RWPE2 (cell line): ENCODE measurements around the gene KRAS.

Experiments
- ATAC-seq: fragments of 200-7000 bp; cut with Tn5 transposase; 3 replicates; pipeline ENCODE4 v1.9.1; 2021; ENCODE audit warnings: low read depth
- DNase-seq: peaks from one replicate; pipeline ENCODE4 v3.0.0-alpha.2; 2020; ENCODE audit warnings: low spot score
- H3K27ac ChIP-seq: fragments of 450-650 bp; 2 replicates; pipeline ENCODE4 v1.5.1; 2017; ENCODE audit warnings: mild to moderate bottlenecking; ENCODE audit not compliant: poor library complexity, severe bottlenecking
- H3K27me3 ChIP-seq: fragments of 250-450 bp; sonication (Bioruptor Pico); 2 replicates; pipeline ENCODE4 v1.5.1; 2021; ENCODE audit warnings: mild to moderate bottlenecking, moderate library complexity; ENCODE audit not compliant: insufficient read depth, poor library complexity, severe bottlenecking
- H3K36me3 ChIP-seq: fragments of 250-450 bp; sonication (Bioruptor Pico); 2 replicates; pipeline ENCODE4 v1.5.1; 2020; ENCODE audit warnings: low read depth, mild to moderate bottlenecking, moderate library complexity
- H3K4me1 ChIP-seq: fragments of 250-450 bp; sonication (Bioruptor Pico); 2 replicates; pipeline ENCODE4 v1.5.1; 2021; ENCODE audit warnings: mild to moderate bottlenecking, moderate library complexity; ENCODE audit not compliant: insufficient read depth, poor library complexity, severe bottlenecking
- H3K4me3 ChIP-seq: fragments of 250-450 bp; sonication (Bioruptor Pico); 2 replicates; pipeline ENCODE4 v1.5.1; 2021; ENCODE audit warnings: mild to moderate bottlenecking, moderate library complexity; ENCODE audit not compliant: severe bottlenecking
- H3K9me3 ChIP-seq: fragments of 250-450 bp; sonication (Bioruptor Pico); 2 replicates; pipeline ENCODE4 v1.5.1; 2021; ENCODE audit warnings: mild to moderate bottlenecking, moderate library complexity; ENCODE audit not compliant: severe bottlenecking
- CTCF ChIP-seq: fragments of 450-650 bp; IDR thresholded peaks from one replicate; pipeline ENCODE4 v1.5.1; 2017; ENCODE audit warnings: mild to moderate bottlenecking, moderate library complexity; ENCODE audit not compliant: poor library complexity, severe bottlenecking

Gene KRAS

GRCh38 chr12:25200703-25201102, 50.0 kb downstream of the KRAS start:
- no peak for TF ChIP-seq CTCF

GRCh38 chr12:25197608-25198007, 53.1 kb downstream of the KRAS start:
- Histone ChIP-seq H3K36me3 (no peaks in the 10 kb centered on the region), H3K4me1 (no peaks in the 10 kb centered on the region), H3K27ac (no peak overlapping the region), H3K9me3 (no peaks in the 10 kb centered on the region), H3K4me3 (no peak overlapping the region), H3K27me3 (no peaks in the 10 kb centered on the region)
- ATAC-seq (no peak), DNase-seq (no peak)
- no peak for TF ChIP-seq CTCF

More at GRCh38 chr12:25200703-25201102, 50.0 kb downstream of the KRAS start:
- no peak overlapping the region for H3K4me3 ChIP-seq
- no peaks in the 10 kb centered on the region for H3K27me3 ChIP-seq
- H3K36me3 ChIP-seq: no peaks in the 10 kb centered on the region
- H3K27ac ChIP-seq: no peak overlapping the region
- ATAC-seq (no peak), DNase-seq (no peak)
- no peaks in the 10 kb centered on the region for H3K4me1 ChIP-seq
- no peaks in the 10 kb centered on the region for H3K9me3 ChIP-seq

GRCh38 chr12:25195056-25195971, 55.4 kb downstream of the KRAS start, which contains the start of the genes DNAI7 and ETFRF1:
Gene DNAI7 (minus strand): TSS chr12:25195160. CDS start chr12:25195078, 82 bp downstream.
Gene ETFRF1 (plus strand): TSS chr12:25195237. CDS start chr12:25203957, 8,720 bp downstream.
- peak; percentile 94 for ATAC-seq

GRCh38 chr12:25194722-25195055, 56.0 kb downstream of the KRAS start:
- ATAC-seq (peak; percentile 41; the same call in 2 of the 3 replicates), DNase-seq (no peak)
- Histone ChIP-seq H3K36me3 (no peaks in the 10 kb centered on the region), H3K9me3 (no peaks in the 10 kb centered on the region), H3K27me3 (no peaks in the 10 kb centered on the region), H3K4me3 (peak overlapping the region; percentile 52), H3K27ac (no peak overlapping the region), H3K4me1 (no peaks in the 10 kb centered on the region)
- TF ChIP-seq CTCF: no peak

More at GRCh38 chr12:25195056-25195971, 55.4 kb downstream of the KRAS start, which contains the start of the genes DNAI7 and ETFRF1:
- H3K36me3 ChIP-seq: no peaks in the 10 kb centered on the region
- peak; percentile 91 for DNase-seq
- H3K27me3 ChIP-seq: no peaks in the 10 kb centered on the region
- no peaks in the 10 kb centered on the region for H3K4me1 ChIP-seq
- H3K27ac ChIP-seq: no peak within 1 kb of the TSS
- H3K9me3 ChIP-seq: no peaks in the 10 kb centered on the region
- H3K4me3 ChIP-seq: peak within 1 kb of the TSS; percentile 52
- TF ChIP-seq CTCF: no peak

GRCh38 chr12:25194214-25194613, 56.5 kb downstream of the KRAS start:
- ATAC-seq: no peak
- TF ChIP-seq CTCF: no peak
- H3K27me3 ChIP-seq: no peaks in the 10 kb centered on the region
- no peaks in the 10 kb centered on the region for H3K9me3 ChIP-seq
- no peaks in the 10 kb centered on the region for H3K4me1 ChIP-seq
- no peak for DNase-seq
- no peak overlapping the region for H3K4me3 ChIP-seq
- H3K36me3 ChIP-seq: no peaks in the 10 kb centered on the region
- no peak overlapping the region for H3K27ac ChIP-seq
